Measurements from ENCODE around the gene LRRC42. TPM values are rescaled to one million over a fixed set of nuclear protein-coding genes. Genes with fewer than 3 reads are reported as not detected.

Gene LRRC42
- total and polyA plus RNA-seq, 7 donors = 15.2 to 25.4 (median 19.6) TPM

DNA sequence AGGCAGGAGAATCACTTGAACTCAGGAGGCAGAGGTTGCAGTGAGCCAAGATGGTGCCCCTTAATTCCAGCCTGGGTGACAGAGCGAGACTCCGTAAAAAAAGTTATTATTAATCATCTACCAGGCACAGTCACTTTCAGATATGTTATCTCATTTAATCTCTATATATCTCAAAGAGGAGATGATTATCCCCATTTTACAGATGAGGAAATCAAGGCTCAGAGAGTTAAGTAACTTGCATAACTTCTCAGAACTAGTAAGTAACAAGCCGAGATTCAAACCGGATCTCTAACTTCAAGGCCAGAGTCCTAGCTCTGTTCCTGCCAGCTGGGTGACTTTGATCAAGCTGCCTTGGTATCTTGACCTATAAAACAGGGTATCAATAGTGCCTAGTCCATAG, 34.7 kb upstream of the LRRC42 start:
- no peaks in the 10 kb centered on the region for H3K9me3 ChIP-seq
- H3K4me3 ChIP-seq = no peak overlapping the region
- no peak for DNase-seq
- H3K27me3 ChIP-seq = no peaks in the 10 kb centered on the region
- TF ChIP-seq EP300 (IDR thresholded peaks at IDR 0.05) (no peak), POLR2AphosphoS5 (IDR thresholded peaks at IDR 0.05) (no peak), CTCF (IDR thresholded peaks at IDR 0.05) (no peak), POLR2A (IDR thresholded peaks at IDR 0.05) (no peak)
- peaks cover 0 to 9% (median 3%) of the 10 kb centered on the region in 4 donors for H3K36me3 ChIP-seq
- no peak overlapping the region for H3K27ac ChIP-seq
- H3K4me1 ChIP-seq = no peaks in the 10 kb centered on the region
- intact Hi-C loops (cut with DNase I) = no loop called here
- WGBS, 2 donors = 97% methylated on average over 4 of the region's 4 CpGs

DNA sequence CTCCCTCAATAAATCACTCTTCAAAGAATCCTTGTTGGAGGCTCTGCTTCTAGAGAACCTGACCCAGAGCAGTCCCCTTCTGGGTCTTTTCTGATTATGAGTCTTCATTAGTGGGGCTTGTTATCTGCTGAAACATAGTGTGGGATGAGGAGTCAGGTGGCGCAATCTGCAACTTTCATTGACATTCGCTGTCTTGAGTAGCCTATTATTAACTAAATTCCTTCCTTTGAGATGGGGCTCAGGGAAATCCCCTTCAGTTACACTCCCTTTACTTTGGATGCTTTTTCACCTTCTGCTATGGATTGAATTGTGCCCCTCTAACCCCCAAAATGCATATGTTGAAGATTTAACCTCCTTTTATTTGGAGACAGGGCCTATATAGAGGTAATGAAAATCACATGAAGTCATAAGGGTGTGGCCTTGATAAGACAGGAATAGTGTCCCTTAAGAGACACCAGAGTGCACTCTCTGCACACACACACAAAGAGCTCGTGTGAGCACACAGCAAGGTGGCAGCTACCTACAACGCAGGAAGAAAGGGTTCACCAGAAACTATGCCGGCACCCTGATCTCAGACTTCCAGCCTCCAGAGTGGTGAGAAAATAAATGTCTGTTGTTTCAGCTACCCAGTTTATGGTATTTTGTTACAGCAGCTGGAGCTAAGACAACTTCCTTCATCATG, 32.7 kb upstream of the LRRC42 start:
- H3K27ac ChIP-seq = no peak overlapping the region
- WGBS, 2 donors = 58 to 77% methylated on average over 5 of the region's 5 CpGs
- intact Hi-C loops (cut with DNase I) = no loop called here
- no peak overlapping the region for H3K4me3 ChIP-seq
- no peaks in the 10 kb centered on the region for H3K9me3 ChIP-seq
- peaks cover 0 to 12% (median 3%) of the 10 kb centered on the region in 4 donors for H3K36me3 ChIP-seq
- no peaks in the 10 kb centered on the region for H3K4me1 ChIP-seq
- no peak for DNase-seq
- H3K27me3 ChIP-seq = no peaks in the 10 kb centered on the region
- TF ChIP-seq POLR2AphosphoS5 (IDR thresholded peaks at IDR 0.05) (no peak), POLR2A (IDR thresholded peaks at IDR 0.05) (no peak), CTCF (IDR thresholded peaks at IDR 0.05) (no peak), EP300 (IDR thresholded peaks at IDR 0.05) (no peak)

GRCh38 chr1:53918343-53918742, 27.8 kb upstream of the LRRC42 start:
- Histone ChIP-seq H3K4me3 (no peak overlapping the region), H3K4me1 (no peaks in the 10 kb centered on the region), H3K9me3 (no peaks in the 10 kb centered on the region), H3K27ac (no peak overlapping the region), H3K36me3 (peaks cover 2 to 39% (median 6%) of the 10 kb centered on the region in 4 donors), H3K27me3 (no peaks in the 10 kb centered on the region)
- 90 to 93% methylated on average over 5 of the region's 5 CpGs for WGBS, 2 donors
- no peak for DNase-seq
- intact Hi-C loops (cut with DNase I) = no loop called here
- TF ChIP-seq EP300 (IDR thresholded peaks at IDR 0.05) = no peak
- TF ChIP-seq CTCF (IDR thresholded peaks at IDR 0.05) = no peak
- TF ChIP-seq POLR2A (IDR thresholded peaks at IDR 0.05) = no peak
- no peak for TF ChIP-seq POLR2AphosphoS5 (IDR thresholded peaks at IDR 0.05)

DNA sequence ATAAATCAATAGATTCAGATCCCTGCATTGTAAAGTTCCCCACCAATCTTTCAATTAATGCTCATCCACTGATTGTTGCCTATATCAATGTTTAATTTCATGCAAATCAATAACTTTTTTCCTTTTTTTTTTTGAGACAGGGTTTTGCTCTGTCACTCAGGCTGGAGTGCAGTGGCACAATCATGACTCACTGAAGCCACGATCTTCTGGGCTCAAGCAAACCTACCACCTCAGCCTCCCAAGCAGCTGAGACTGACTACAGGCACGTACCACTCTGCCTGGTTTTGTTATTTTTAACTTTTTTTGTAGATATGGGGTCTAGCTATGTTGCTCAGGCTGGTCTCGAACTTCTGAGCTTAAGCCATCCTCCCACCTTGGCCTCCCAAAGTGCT, 26.5 kb upstream of the LRRC42 start:
- H3K4me1 ChIP-seq = no peaks in the 10 kb centered on the region
- intact Hi-C loops (cut with DNase I) = no loop called here
- H3K27me3 ChIP-seq = no peaks in the 10 kb centered on the region
- no peak overlapping the region for H3K27ac ChIP-seq
- DNase-seq = no peak
- peaks cover 3 to 52% (median 7%) of the 10 kb centered on the region in 4 donors for H3K36me3 ChIP-seq
- no peak overlapping the region for H3K4me3 ChIP-seq
- TF ChIP-seq POLR2AphosphoS5 (IDR thresholded peaks at IDR 0.05) (no peak), CTCF (IDR thresholded peaks at IDR 0.05) (no peak)
- WGBS, 2 donors = 83 to 90% methylated on average over 3 of the region's 3 CpGs
- no peaks in the 10 kb centered on the region for H3K9me3 ChIP-seq

DNA sequence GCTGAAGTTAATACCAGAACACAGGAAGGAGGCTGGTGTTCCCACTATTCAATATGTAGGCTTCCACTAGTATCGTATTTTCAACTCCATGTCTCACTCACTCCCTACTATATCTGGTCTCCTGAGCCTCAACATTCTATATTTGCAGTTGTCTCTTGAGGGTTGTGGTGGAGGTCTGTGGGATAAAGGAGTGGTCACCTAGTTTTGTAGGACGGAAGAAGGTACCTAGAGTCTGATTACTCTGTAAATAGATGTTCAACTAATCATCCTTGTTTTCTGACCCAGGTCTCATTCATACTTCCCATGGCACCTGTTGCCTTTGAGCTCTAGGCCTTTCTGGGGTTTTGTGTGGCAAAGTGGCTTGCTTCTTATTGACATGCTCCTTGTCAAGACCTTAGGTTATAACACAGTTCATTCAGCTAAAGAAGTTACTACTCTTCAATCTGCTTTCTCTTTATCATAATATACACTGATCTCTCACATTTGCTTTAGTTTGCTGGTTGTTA, 18.7 kb upstream of the LRRC42 start:
- TF ChIP-seq POLR2A (IDR thresholded peaks at IDR 0.05) (no peak), POLR2AphosphoS5 (IDR thresholded peaks at IDR 0.05) (no peak), EP300 (IDR thresholded peaks at IDR 0.05) (no peak), CTCF (IDR thresholded peaks at IDR 0.05) (no peak)
- DNase-seq = no peak
- Histone ChIP-seq H3K4me3 (no peak overlapping the region), H3K4me1 (no peaks in the 10 kb centered on the region), H3K27ac (no peak overlapping the region), H3K27me3 (no peaks in the 10 kb centered on the region), H3K36me3 (peaks cover 7 to 60% (median 9%) of the 10 kb centered on the region in 4 donors), H3K9me3 (no peaks in the 10 kb centered on the region)
- 90 to 98% methylated on average over 2 of the region's 2 CpGs for WGBS, 2 donors
- intact Hi-C loops (cut with DNase I) = no loop called here

Data from sigmoid colon (tissue), 7 donors.